H1 (cell line): ENCODE measurements around the gene SLC39A11. TPM values are rescaled to one million over a fixed set of nuclear protein-coding genes. Genes with fewer than 3 reads are reported as not detected.
A peak's percentile ranks its signal among the peaks of the same experiment; 100 is the strongest.

Experiments
- CTCF ChIA-PET: fragments of 300-600 bp; sonication (Branson Sonifier 250); formaldehyde crosslinking; loops from one replicate; lab custom pipeline; 2021; ENCODE audit not compliant: partially characterized antibody; lab: Charles Lee
- POLR2A ChIA-PET: fragments of 300-600 bp; sonication (Branson Sonifier 250); formaldehyde crosslinking; loops from one replicate; lab custom pipeline; 2021; ENCODE audit warnings: inconsistent platforms; ENCODE audit not compliant: partially characterized antibody; lab: Charles Lee
- DNase-seq, 2 experiments: peaks; one replicate each; pipeline versions ENCODE4 v3.0.0 to v3.0.0-alpha.2; 2010 to 2022; ENCODE audit warnings: low spot score in 2 of 2, low read depth in 1 of 2, mixed read lengths in 1 of 2
- FAIRE-seq: peaks from 2 replicates; lab custom pipeline; 2011; peaks lifted over from hg19 to GRCh38; lab: Jason Lieb, UNC
- H2AFZ ChIP-seq: 2 replicates; pipeline ENCODE4 v1.8.1; 2012; ENCODE audit warnings: low read length, inconsistent platforms
- H2AK5ac ChIP-seq: 2 replicates; pipeline ENCODE4 v1.6.1; 2013; ENCODE audit warnings: low read depth, low read length
- H2BK120ac ChIP-seq: replicated peaks from 2 replicates; pipeline ENCODE3; 2013; ENCODE audit warnings: low read depth, low read length, inconsistent platforms
- H2BK12ac ChIP-seq: 2 replicates; pipeline ENCODE4 v1.6.1; 2013; ENCODE audit warnings: low read depth, low read length
- H2BK15ac ChIP-seq: 2 replicates; pipeline ENCODE4 v1.6.1; 2013; ENCODE audit warnings: low read length
- H2BK20ac ChIP-seq: 2 replicates; pipeline ENCODE4 v1.6.1; 2013; ENCODE audit warnings: low read length
- H2BK5ac ChIP-seq: 2 replicates; pipeline ENCODE4 v1.6.1; 2013; ENCODE audit warnings: low read depth, low read length
- H3K14ac ChIP-seq: 2 replicates; pipeline ENCODE4 v1.6.1; 2013; ENCODE audit warnings: inconsistent platforms; ENCODE audit not compliant: insufficient read length
- H3K18ac ChIP-seq: 2 replicates; pipeline ENCODE4 v1.6.1; 2013; ENCODE audit warnings: low read length; ENCODE audit errors: extremely low read depth
- H3K23ac ChIP-seq: 2 replicates; pipeline ENCODE4 v1.6.1; 2013; ENCODE audit warnings: inconsistent platforms; ENCODE audit not compliant: insufficient read length
- H3K23me2 ChIP-seq: 2 replicates; pipeline ENCODE4 v1.6.1; 2013; ENCODE audit warnings: low read depth, low read length
- H3K27ac ChIP-seq: 2 replicates; pipeline ENCODE4 v1.6.1; 2011; ENCODE audit warnings: low read depth, low read length, inconsistent platforms
- H3K27me3 ChIP-seq, 4 experiments: replicated peaks in 1 of 4; 1 replicate in 1 of 4; 2 replicates in 3 of 4; pipeline versions ENCODE4 v1.6.1 to v1.8.1; 2011 to 2013; ENCODE audit warnings: low read length in 3 of 4, mild to moderate bottlenecking in 3 of 4, inconsistent platforms in 2 of 4, mixed read lengths in 2 of 4, moderate library complexity in 1 of 4; ENCODE audit not compliant: control insufficient read depth in 3 of 4, insufficient read depth in 3 of 4; ENCODE audit errors: extremely low read depth in 1 of 4
- H3K36me3 ChIP-seq, 4 experiments: 2 replicates each; pipeline versions ENCODE4 v1.6.1 to v1.8.1; 2011 to 2013; ENCODE audit warnings: mild to moderate bottlenecking in 4 of 4, low read length in 3 of 4, moderate library complexity in 2 of 4, control low read depth in 1 of 4, inconsistent platforms in 1 of 4; ENCODE audit not compliant: insufficient read depth in 4 of 4, control insufficient read depth in 2 of 4
- H3K4ac ChIP-seq: replicated peaks from 2 replicates; pipeline ENCODE3; 2013; ENCODE audit warnings: low read length, low read depth, mixed read lengths, inconsistent platforms; ENCODE audit not compliant: insufficient read length
- H3K4me1 ChIP-seq, 4 experiments: replicated peaks in 1 of 4; 1 replicate in 1 of 4; 2 replicates in 3 of 4; pipeline versions ENCODE4 v1.6.1 to v1.8.1; 2011 to 2013; ENCODE audit warnings: low read length in 3 of 4, inconsistent platforms in 2 of 4, mixed read lengths in 1 of 4; ENCODE audit not compliant: insufficient read depth in 4 of 4, control insufficient read depth in 3 of 4
- H3K4me2 ChIP-seq, 2 experiments: 2 replicates each; pipeline versions ENCODE4 v1.6.1 to v1.8.1; 2011 to 2013; ENCODE audit warnings: low read depth in 2 of 2, low read length in 2 of 2, control low read depth in 1 of 2, inconsistent platforms in 1 of 2, mild to moderate bottlenecking in 1 of 2; ENCODE audit not compliant: insufficient read depth in 1 of 2
- H3K4me3 ChIP-seq, 4 experiments: fragments of 200-600, 300-600 bp in 1 of 4; sonication (generic), shearing (Covaris generic), sonication (Bioruptor Twin) in 1 of 4; 2 replicates each; pipeline versions ENCODE4 v1.5.1 to v1.8.1; 2011 to 2016; ENCODE audit warnings: low read length in 4 of 4, low read depth in 3 of 4, control low read depth in 2 of 4, inconsistent platforms in 2 of 4, mild to moderate bottlenecking in 2 of 4, mixed read lengths in 1 of 4, moderate library complexity in 1 of 4; ENCODE audit not compliant: insufficient read depth in 2 of 4; ENCODE audit errors: extremely low read depth in 1 of 4
- H3K56ac ChIP-seq: replicated peaks from 2 replicates; pipeline ENCODE3; 2013; ENCODE audit warnings: low read depth, mild to moderate bottlenecking, mixed read lengths, low read length, inconsistent platforms; ENCODE audit not compliant: insufficient read length
- H3K79me1 ChIP-seq: 2 replicates; pipeline ENCODE4 v1.6.1; 2013; ENCODE audit warnings: low read depth, low read length, control low read depth
- H3K79me2 ChIP-seq, 2 experiments: 2 replicates each; pipeline versions ENCODE4 v1.6.1 to v1.8.1; 2012 to 2013; ENCODE audit warnings: low read length in 2 of 2, mild to moderate bottlenecking in 2 of 2, inconsistent platforms in 1 of 2; ENCODE audit not compliant: insufficient read depth in 2 of 2, control insufficient read depth in 1 of 2
- H3K9ac ChIP-seq, 4 experiments: replicated peaks in 1 of 4; 1 replicate in 1 of 4; 2 replicates in 3 of 4; pipeline versions ENCODE4 v1.6.1 to v1.8.1; 2011 to 2013; ENCODE audit warnings: low read depth in 3 of 4, low read length in 3 of 4, control low read depth in 2 of 4, mild to moderate bottlenecking in 2 of 4, moderate library complexity in 2 of 4, inconsistent platforms in 1 of 4; ENCODE audit errors: extremely low read depth in 1 of 4
- H3K9me3 ChIP-seq, 2 experiments: 2 replicates each; pipeline versions ENCODE4 v1.6.1 to v1.8.1; 2012 to 2013; ENCODE audit warnings: mild to moderate bottlenecking in 2 of 2, moderate library complexity in 2 of 2, control low read depth in 1 of 2, inconsistent platforms in 1 of 2, low read depth in 1 of 2, low read length in 1 of 2, mixed read lengths in 1 of 2; ENCODE audit not compliant: insufficient read depth in 2 of 2
- H4K20me1 ChIP-seq, 2 experiments: replicated peaks in 1 of 2; 2 replicates each; pipeline versions ENCODE3 to v1.8.1; 2011 to 2013; ENCODE audit warnings: inconsistent platforms in 2 of 2, low read length in 2 of 2, mild to moderate bottlenecking in 1 of 2; ENCODE audit not compliant: insufficient read depth in 2 of 2, control insufficient read depth in 1 of 2
- H4K5ac ChIP-seq: 2 replicates; pipeline ENCODE4 v1.6.1; 2013; ENCODE audit warnings: low read length, low read depth, mixed read lengths, inconsistent platforms; ENCODE audit not compliant: insufficient read length
- H4K8ac ChIP-seq: 2 replicates; pipeline ENCODE4 v1.8.0; 2013; ENCODE audit warnings: mild to moderate bottlenecking, moderate library complexity, low read length, inconsistent platforms; ENCODE audit not compliant: insufficient read depth; ENCODE audit errors: extremely low read depth
- H4K91ac ChIP-seq: replicated peaks from 2 replicates; pipeline ENCODE3; 2013; ENCODE audit warnings: low read length, mixed read lengths, inconsistent platforms; ENCODE audit not compliant: insufficient read length
- EP300 ChIP-seq, 2 experiments: IDR thresholded peaks; 1 replicate in 1 of 2; 2 replicates in 1 of 2; pipeline ENCODE4 v1.6.1; 2011 to 2012; ENCODE audit warnings: low read depth in 2 of 2, low read length in 2 of 2, mild to moderate bottlenecking in 2 of 2, borderline replicate concordance in 1 of 2, inconsistent platforms in 1 of 2, moderate library complexity in 1 of 2
- GTF2F1 ChIP-seq: IDR thresholded peaks from 2 replicates; pipeline ENCODE4 v1.6.1; 2012; ENCODE audit warnings: low read depth, low read length, improper control_type of control experiment, borderline replicate concordance
- HDAC6 ChIP-seq: IDR thresholded peaks from one replicate; pipeline ENCODE4 v1.7.1; 2012; ENCODE audit warnings: low read depth, mild to moderate bottlenecking, inconsistent platforms, low read length, moderate library complexity
- JUN ChIP-seq: IDR thresholded peaks from 2 replicates; pipeline ENCODE4 v1.6.1; 2011; ENCODE audit warnings: low read depth, mild to moderate bottlenecking, improper control_type of control experiment, low read length
- JUND ChIP-seq: IDR thresholded peaks from 2 replicates; pipeline ENCODE4 v1.6.1; 2011; ENCODE audit warnings: mild to moderate bottlenecking, improper control_type of control experiment, low read length
- SIRT6 ChIP-seq: IDR thresholded peaks from one replicate; pipeline ENCODE4 v1.7.1; 2012; ENCODE audit warnings: low read length, inconsistent platforms
- SIX5 ChIP-seq: IDR thresholded peaks from 2 replicates; pipeline ENCODE4 v1.6.1; 2011; ENCODE audit warnings: mild to moderate bottlenecking, low read depth, low read length
- TEAD4 ChIP-seq: IDR thresholded peaks from 2 replicates; pipeline ENCODE4 v1.6.1; 2012; ENCODE audit warnings: low read depth, low read length, inconsistent platforms, mixed read lengths
- WGBS, 2 experiments: shearing (Covaris generic) in 1 of 2; methylation state at CpG; one replicate each; pipeline versions ENCODE4 v1.1.6 to v1.1.7; 2013 to 2015; ENCODE audit warnings: low lambda C conversion rate in 2 of 2, mixed read lengths in 2 of 2, inconsistent platforms in 1 of 2, low coverage in 1 of 2, missing lambda C conversion rate in 1 of 2; ENCODE audit not compliant: insufficient replicate concordance in 2 of 2, insufficient coverage in 1 of 2, insufficient read length in 1 of 2; ENCODE audit errors: extremely low coverage in 1 of 2, missing lambda C conversion rate in 1 of 2; 5-methylcytosine and 5-hydroxymethylcytosine counted together
- polyA plus RNA-seq, 7 experiments: library from polyadenylated mRNA; depleted of rRNA in 3 of 7; stranded (reverse) in 5 of 7; unstranded in 2 of 7; fragments of >200 nt in 5 of 7; fragments of 200-250 nt in 2 of 7; gene quantifications; 1 replicate in 5 of 7; 2 replicates in 1 of 7; 4 replicates in 1 of 7; pipeline versions ENCODE4 v1.2.1 to v1.2.3, GENCODE V29; 2011 to 2013; ENCODE audit warnings: missing spikeins in 2 of 7, mixed read lengths in 2 of 7
- total RNA-seq: library from RNA; stranded (reverse); fragmentation: NEBNext Ultra II Directional; extraction: Animal tissue kit (Norgen Biotek cat#: 25700); gene quantifications from 2 replicates; pipeline ENCODE4 v1.2.1, GENCODE V29; 2021
- TF ChIP-seq, protein P1 (sequence below), 3 experiments: IDR thresholded peaks; 1 replicate in 2 of 3; 2 replicates in 1 of 3; pipeline versions ENCODE4 v1.5.1 to v1.6.1; 2011; ENCODE audit warnings: low read length in 3 of 3, mild to moderate bottlenecking in 3 of 3, inconsistent platforms in 2 of 3, low read depth in 1 of 3, moderate library complexity in 1 of 3; ENCODE audit not compliant: insufficient read depth in 1 of 3; ENCODE audit errors: control extremely low read depth in 1 of 3
- TF ChIP-seq, protein P2 (sequence below): IDR thresholded peaks from 2 replicates; pipeline ENCODE4 v1.6.1; 2011; ENCODE audit warnings: low read depth, mild to moderate bottlenecking, low read length; ENCODE audit not compliant: insufficient read depth

Gene SLC39A11
- total and polyA plus RNA-seq, 2 of the 8 experiments (the other 6 are each of a cell fraction or from before 2014, with no cell fraction given) = 12.2 to 19.6 TPM

DNA sequence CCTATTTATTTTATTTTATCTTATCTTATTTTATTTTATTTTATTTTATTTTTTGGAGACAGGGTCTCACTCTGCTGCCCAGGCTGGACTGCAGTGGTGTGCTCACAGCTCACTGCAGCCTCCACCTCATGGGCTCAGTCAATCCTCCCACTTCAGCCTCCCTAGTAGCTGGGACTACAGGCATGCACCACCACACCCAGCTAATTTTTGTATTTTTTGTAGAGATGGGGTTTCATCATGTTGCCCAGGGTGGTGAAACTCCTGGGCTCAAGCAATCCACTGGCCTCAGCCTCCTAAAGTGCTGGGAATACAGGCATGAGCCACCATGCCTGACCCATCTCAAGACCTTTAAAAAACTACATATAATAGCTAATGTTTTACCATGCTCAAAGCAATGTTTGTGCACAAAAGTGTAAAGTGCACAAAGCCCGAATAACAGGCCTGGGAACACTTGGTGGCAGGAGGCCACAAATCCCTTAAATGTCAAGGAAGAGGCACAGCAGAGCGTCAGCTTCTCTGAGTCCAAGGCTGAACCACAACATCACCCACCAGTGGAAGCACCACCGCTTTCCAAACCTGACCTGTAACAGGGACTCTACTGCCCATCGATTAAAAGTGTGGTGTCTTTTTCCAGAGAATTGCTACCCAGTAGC is 30.6 kb upstream of the SLC39A11 start:
- Histone ChIP-seq H3K9me3 (no peaks in the 10 kb centered on the region), H4K91ac (no peak overlapping the region), H3K18ac (no peak overlapping the region), H3K27ac (no peak overlapping the region), H3K4me1 (peaks cover 0 to 4% (median 1%) of the 10 kb centered on the region in 4 experiments; a peak in 1 of 7 replicates), H3K4me2 (no peak overlapping the region), H2BK20ac (no peak overlapping the region), H3K4ac (no peak overlapping the region), H3K56ac (no peak overlapping the region), H2AFZ (no peak overlapping the region), H4K8ac (no peak overlapping the region), H3K14ac (no peak overlapping the region), H4K5ac (no peak overlapping the region), H4K20me1 (no peaks in the 10 kb centered on the region), H3K9ac (no peak overlapping the region), H3K4me3 (no peak overlapping the region), H3K23me2 (no peaks in the 10 kb centered on the region), H3K79me1 (no peaks in the 10 kb centered on the region), H3K79me2 (no peaks in the 10 kb centered on the region), H2BK15ac (no peak overlapping the region), H3K36me3 (no peaks in the 10 kb centered on the region), H2BK12ac (no peak overlapping the region), H2BK120ac (peak overlapping the region; percentile 19), H3K27me3 (no peaks in the 10 kb centered on the region), H2BK5ac (no peak overlapping the region), H3K23ac (no peak overlapping the region), H2AK5ac (no peak overlapping the region)
- DNase-seq (no peak), FAIRE-seq (no peak)
- 94% methylated on average over 4 of the region's 4 CpGs; no CpG with 5 or more reads in 1 of the 2 experiments for WGBS, 2 experiments
- ChIA-PET POLR2A (interaction anchor here (0.7 kb wide), 1 partner anchor 63 kb away, joined by 3 read pairs; no protein-coding TSS in a partner anchor), CTCF (interaction anchor here (0.5 to 1.8 kb wide), 7 partner anchors 8 to 566 kb away, joined by 3 to 4 read pairs (median 3); no protein-coding TSS in a partner anchor)
- TF ChIP-seq TEAD4 = no peak
- no peak for TF ChIP-seq HDAC6
- TF ChIP-seq GTF2F1 = no peak
- TF ChIP-seq, protein P1, sequence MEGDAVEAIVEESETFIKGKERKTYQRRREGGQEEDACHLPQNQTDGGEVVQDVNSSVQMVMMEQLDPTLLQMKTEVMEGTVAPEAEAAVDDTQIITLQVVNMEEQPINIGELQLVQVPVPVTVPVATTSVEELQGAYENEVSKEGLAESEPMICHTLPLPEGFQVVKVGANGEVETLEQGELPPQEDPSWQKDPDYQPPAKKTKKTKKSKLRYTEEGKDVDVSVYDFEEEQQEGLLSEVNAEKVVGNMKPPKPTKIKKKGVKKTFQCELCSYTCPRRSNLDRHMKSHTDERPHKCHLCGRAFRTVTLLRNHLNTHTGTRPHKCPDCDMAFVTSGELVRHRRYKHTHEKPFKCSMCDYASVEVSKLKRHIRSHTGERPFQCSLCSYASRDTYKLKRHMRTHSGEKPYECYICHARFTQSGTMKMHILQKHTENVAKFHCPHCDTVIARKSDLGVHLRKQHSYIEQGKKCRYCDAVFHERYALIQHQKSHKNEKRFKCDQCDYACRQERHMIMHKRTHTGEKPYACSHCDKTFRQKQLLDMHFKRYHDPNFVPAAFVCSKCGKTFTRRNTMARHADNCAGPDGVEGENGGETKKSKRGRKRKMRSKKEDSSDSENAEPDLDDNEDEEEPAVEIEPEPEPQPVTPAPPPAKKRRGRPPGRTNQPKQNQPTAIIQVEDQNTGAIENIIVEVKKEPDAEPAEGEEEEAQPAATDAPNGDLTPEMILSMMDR (IDR thresholded peaks at IDR 0.05; ENCODE audit: control extremely low read depth in 1 of 3, insufficient read depth in 1 of 3, low read depth in 1 of 3, low read length in 3 of 3) = no peak
- no peak for TF ChIP-seq JUND
- TF ChIP-seq, protein P2, sequence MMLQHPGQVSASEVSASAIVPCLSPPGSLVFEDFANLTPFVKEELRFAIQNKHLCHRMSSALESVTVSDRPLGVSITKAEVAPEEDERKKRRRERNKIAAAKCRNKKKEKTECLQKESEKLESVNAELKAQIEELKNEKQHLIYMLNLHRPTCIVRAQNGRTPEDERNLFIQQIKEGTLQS = no peak
- TF ChIP-seq SIRT6 = no peak
- TF ChIP-seq JUN = no peak
- no peak for TF ChIP-seq SIX5
- TF ChIP-seq EP300 (IDR thresholded peaks at IDR 0.05; ENCODE audit: borderline replicate concordance in 1 of 2, low read depth in 2 of 2, low read length in 2 of 2) = no peak
